Thymus (tissue), 11 donors: ENCODE measurements around the gene CPNE9. TPM values are rescaled to one million over a fixed set of nuclear protein-coding genes. Genes with fewer than 3 reads are reported as not detected.

ENCODE experiments used
- DNase-seq, 9 donors: peaks; one replicate each; pipeline ENCODE4 v3.0.0-alpha.2; 2013; ENCODE audit warnings: low spot score in 9 of 9, low read depth in 6 of 9, missing footprints in 1 of 9
- H3K27ac ChIP-seq, 2 donors: one replicate each; pipeline ENCODE4 v1.5.1; 2013; ENCODE audit warnings: control low read depth in 1 of 2, low read depth in 1 of 2, low read length in 1 of 2, mild to moderate bottlenecking in 1 of 2, moderate library complexity in 1 of 2
- H3K27me3 ChIP-seq, 2 donors: one replicate each; pipeline ENCODE4 v1.5.1; 2013; ENCODE audit warnings: low read length in 1 of 2; ENCODE audit not compliant: control insufficient read depth in 2 of 2, insufficient read depth in 1 of 2
- H3K36me3 ChIP-seq, 2 donors: one replicate each; pipeline ENCODE4 v1.5.1; 2013; ENCODE audit warnings: low read length in 1 of 2, mild to moderate bottlenecking in 1 of 2, moderate library complexity in 1 of 2; ENCODE audit not compliant: control insufficient read depth in 2 of 2, insufficient read depth in 2 of 2
- H3K4me1 ChIP-seq, 2 donors: one replicate each; pipeline ENCODE4 v1.5.1; 2013; ENCODE audit warnings: low read length in 2 of 2; ENCODE audit not compliant: control insufficient read depth in 2 of 2, insufficient read depth in 2 of 2
- H3K4me3 ChIP-seq, 2 donors: one replicate each; pipeline ENCODE4 v1.5.1; 2013; ENCODE audit warnings: low read length in 2 of 2, control low read depth in 1 of 2, mild to moderate bottlenecking in 1 of 2
- H3K9me3 ChIP-seq, 2 donors: one replicate each; pipeline ENCODE4 v1.5.1; 2013; ENCODE audit warnings: low read length in 1 of 2, mild to moderate bottlenecking in 1 of 2; ENCODE audit not compliant: control insufficient read depth in 2 of 2, insufficient read depth in 1 of 2
- WGBS: extraction: QIAGEN DNeasy Blood & Tissue Kit; methylation state at CpG from one replicate; pipeline ENCODE4 v1.1.7; 2013; 5-methylcytosine and 5-hydroxymethylcytosine counted together
- polyA plus RNA-seq: library from polyadenylated mRNA; stranded (reverse); fragments of 200-250 nt; gene quantifications from one replicate; pipeline ENCODE4 v1.2.3, GENCODE V29; 2013
- total RNA-seq: library from RNA; stranded (reverse); fragments of 120-200 nt; gene quantifications from one replicate; pipeline ENCODE4 v1.2.4, GENCODE V29; 2013
- donor health status: healthy.

CPNE9 gene
- total and polyA plus RNA-seq, 2 donors: 0.14 to 0.27 TPM

GRCh38 chr3:9692416-9692815 is 11.2 kb upstream of the CPNE9 start:
- H3K4me1 ChIP-seq: no peaks in the 10 kb centered on the region
- no peaks in the 10 kb centered on the region for H3K27me3 ChIP-seq
- H3K9me3 ChIP-seq: no peaks in the 10 kb centered on the region
- DNase-seq: no peak
- H3K4me3 ChIP-seq: no peak overlapping the region
- WGBS: 98% methylated on average over 5 of the region's 5 CpGs
- peaks cover 83 to 85% of the 10 kb centered on the region in 2 donors for H3K36me3 ChIP-seq
- no peak overlapping the region for H3K27ac ChIP-seq

DNA sequence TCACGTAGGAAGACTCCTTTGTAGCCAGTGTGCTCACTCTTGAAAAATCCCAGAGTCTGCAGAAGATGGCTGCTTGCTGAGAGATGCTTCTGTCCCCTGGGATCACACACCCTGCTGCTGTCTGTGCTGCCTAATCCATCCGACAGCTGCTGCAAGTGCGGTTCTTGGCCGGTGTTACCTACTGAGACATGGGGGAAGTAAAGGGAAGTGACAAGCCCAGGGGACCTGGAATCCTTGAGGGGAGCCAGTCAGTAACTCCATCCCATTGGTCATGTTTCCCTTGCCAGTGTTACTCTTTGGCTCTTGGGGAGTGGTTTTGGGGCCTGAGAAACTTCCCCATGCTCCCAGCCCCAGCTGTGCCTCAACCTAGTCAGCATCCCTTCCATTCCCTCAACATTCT is 8.3 kb upstream of the CPNE9 start:
- Histone ChIP-seq H3K36me3 (peaks cover 73 to 74% of the 10 kb centered on the region in 2 donors), H3K9me3 (no peaks in the 10 kb centered on the region), H3K4me1 (no peaks in the 10 kb centered on the region), H3K4me3 (no peak overlapping the region), H3K27ac (no peak overlapping the region), H3K27me3 (no peaks in the 10 kb centered on the region)
- WGBS: 97% methylated on average over 4 of the region's 4 CpGs
- no peak for DNase-seq

- Histone ChIP-seq H3K27ac (no peak overlapping the region), H3K4me3 (no peak overlapping the region), H3K4me1 (no peaks in the 10 kb centered on the region), H3K9me3 (no peaks in the 10 kb centered on the region), H3K27me3 (no peaks in the 10 kb centered on the region), H3K36me3 (peaks cover 69 to 73% of the 10 kb centered on the region in 2 donors)
- no peak for DNase-seq
- WGBS: 97% methylated on average over 7 of the region's 7 CpGs
Observed at GRCh38 chr3:9695746-9696145, 7.9 kb upstream of the CPNE9 start.

DNA sequence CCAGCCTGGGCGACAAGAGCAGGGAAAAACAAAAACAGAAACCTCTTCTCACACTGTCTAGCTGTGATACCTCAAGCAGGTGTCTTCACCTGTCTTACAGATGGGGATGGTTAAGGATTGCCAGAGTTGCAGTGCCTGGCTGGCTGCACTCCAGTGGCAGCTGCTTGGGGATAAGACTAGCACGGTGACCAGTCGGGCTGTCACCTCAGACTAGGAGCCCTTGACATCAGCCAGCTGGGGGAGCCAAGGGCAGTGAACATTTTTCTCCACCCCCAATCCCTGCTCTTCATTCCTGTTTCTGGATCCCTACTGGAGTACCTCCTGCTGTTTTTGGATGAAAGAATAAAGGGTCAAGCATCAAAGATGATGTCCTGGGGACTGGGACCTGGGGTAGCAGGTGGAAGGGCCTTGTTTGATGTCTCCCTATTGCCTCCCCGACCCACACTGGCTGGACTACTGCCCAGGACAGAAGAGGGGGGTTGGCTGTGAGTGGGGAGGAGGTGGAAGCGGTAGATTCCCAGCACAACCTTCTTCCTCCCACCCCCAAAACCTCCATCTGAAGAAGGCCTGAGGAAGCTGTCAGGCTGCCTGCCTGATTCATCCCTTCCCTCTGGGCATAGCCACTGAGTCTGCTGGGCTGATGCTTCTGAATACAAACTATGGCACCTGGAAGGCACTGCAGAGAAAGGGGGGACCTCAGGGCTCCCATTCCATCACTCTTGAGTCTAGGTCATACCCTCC is 7.0 kb upstream of the CPNE9 start:
- Histone ChIP-seq H3K27ac (no peak overlapping the region), H3K4me3 (no peak overlapping the region), H3K9me3 (no peaks in the 10 kb centered on the region), H3K36me3 (peaks cover 62 to 70% of the 10 kb centered on the region in 2 donors), H3K27me3 (no peaks in the 10 kb centered on the region), H3K4me1 (no peaks in the 10 kb centered on the region)
- no peak for DNase-seq
- WGBS: 94% methylated on average over 5 of the region's 5 CpGs

- H3K4me1 ChIP-seq: no peaks in the 10 kb centered on the region
- WGBS: 93% methylated on average over 4 of the region's 4 CpGs
- no peak overlapping the region for H3K27ac ChIP-seq
- no peaks in the 10 kb centered on the region for H3K9me3 ChIP-seq
- H3K4me3 ChIP-seq: no peak overlapping the region
- peaks cover 65 to 69% of the 10 kb centered on the region in 2 donors for H3K36me3 ChIP-seq
- DNase-seq: no peak
- H3K27me3 ChIP-seq: peaks cover under 1 to 2% of the 10 kb centered on the region in 2 donors
Observed at GRCh38 chr3:9697892-9698291, 5.7 kb upstream of the CPNE9 start.

GRCh38 chr3:9698293-9698692 is 5.3 kb upstream of the CPNE9 start:
- peaks cover 4 to 5% of the 10 kb centered on the region in 2 donors for H3K27me3 ChIP-seq
- no peaks in the 10 kb centered on the region for H3K4me1 ChIP-seq
- no peaks in the 10 kb centered on the region for H3K9me3 ChIP-seq
- no peak overlapping the region for H3K4me3 ChIP-seq
- H3K27ac ChIP-seq: no peak overlapping the region
- H3K36me3 ChIP-seq: peaks cover 66 to 67% of the 10 kb centered on the region in 2 donors
- 97% methylated on average over 3 of the region's 3 CpGs for WGBS
- DNase-seq: no peak

DNA sequence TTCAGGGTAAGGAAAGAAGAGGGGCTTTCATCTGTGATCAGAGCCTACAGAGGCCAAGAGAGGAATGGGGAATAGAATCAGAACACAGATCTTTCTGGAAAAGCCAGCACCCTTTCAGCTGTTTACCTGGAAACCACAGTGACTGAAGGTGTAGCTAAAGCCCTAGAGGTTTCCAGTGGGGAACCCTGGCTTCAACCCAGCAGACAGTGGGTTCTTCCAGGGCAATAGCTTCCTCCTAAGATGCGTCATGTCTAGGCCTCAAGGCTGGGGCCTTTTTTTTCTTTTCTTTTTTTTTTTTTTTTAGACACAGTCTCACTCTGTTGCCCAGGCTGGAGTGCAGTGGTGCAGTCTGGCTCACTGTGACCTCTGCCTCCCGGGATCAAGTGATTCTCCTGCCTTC is 3.1 kb upstream of the CPNE9 start:
- peaks cover 21 to 27% of the 10 kb centered on the region in 2 donors for H3K27me3 ChIP-seq
- no peaks in the 10 kb centered on the region for H3K9me3 ChIP-seq
- H3K4me3 ChIP-seq: no peak overlapping the region
- H3K27ac ChIP-seq: no peak overlapping the region
- H3K4me1 ChIP-seq: peaks cover 5 to 8% of the 10 kb centered on the region in 2 donors
- WGBS: 96% methylated on average over 2 of the region's 2 CpGs
- H3K36me3 ChIP-seq: peaks cover 44 to 47% of the 10 kb centered on the region in 2 donors
- DNase-seq: no peak

- Histone ChIP-seq H3K36me3 (peaks cover 39 to 44% of the 10 kb centered on the region in 2 donors), H3K4me3 (no peak overlapping the region), H3K27me3 (peaks cover 24 to 32% of the 10 kb centered on the region in 2 donors), H3K4me1 (peaks cover 5 to 8% of the 10 kb centered on the region in 2 donors), H3K27ac (no peak overlapping the region), H3K9me3 (no peaks in the 10 kb centered on the region)
- DNase-seq: no peak
- WGBS: 96% methylated on average over 7 of the region's 7 CpGs
Observed at GRCh38 chr3:9701006-9701405, 2.6 kb upstream of the CPNE9 start.

GRCh38 chr3:9701711-9702110 is 1.9 kb upstream of the CPNE9 start:
- H3K36me3 ChIP-seq: peaks cover 36 to 40% of the 10 kb centered on the region in 2 donors

More at GRCh38 chr3:9701711-9702110, 1.9 kb upstream of the CPNE9 start:
- Histone ChIP-seq H3K9me3 (peaks cover 0 to 2% of the 10 kb centered on the region in 2 donors), H3K27ac (no peak overlapping the region), H3K4me3 (no peak overlapping the region), H3K4me1 (peaks cover 5 to 8% of the 10 kb centered on the region in 2 donors), H3K27me3 (peaks cover 24 to 38% of the 10 kb centered on the region in 2 donors)
- 98% methylated on average over 10 of the region's 10 CpGs for WGBS
- DNase-seq: no peak
